ENCODE data around the gene FANCI. TPM values are rescaled to one million over a fixed set of nuclear protein-coding genes. Genes with fewer than 3 reads are reported as not detected.
A peak's percentile ranks its signal among the peaks of the same experiment; 100 is the strongest.

Gene FANCI
- total RNA-seq, 1 experiment from 2014 or later = 112 TPM

GRCh38 chr15:89359471-89360293 lies 115.9 kb downstream of the FANCI start:
- Histone ChIP-seq H4K20me1 (ENCODE audit: insufficient read depth) (no peaks in the 10 kb centered on the region), H3K4me2 (ENCODE audit: low read length) (peak overlapping the region; percentile 83), H3K27me3 (ENCODE audit: insufficient read depth, low read length) (peaks cover 10% of the 10 kb centered on the region; the same call in 1 of the 2 replicates), H3K9ac (ENCODE audit: low read length) (no peak overlapping the region), H2AFZ (ENCODE audit: low read depth, low read length, poor library complexity, severe bottlenecking) (no peak overlapping the region), H3K9me3 (ENCODE audit: control insufficient read depth in 1 of 2, insufficient read depth in 1 of 2, low read depth in 1 of 2, low read length in 2 of 2) (no peaks in the 10 kb centered on the region), H3K27ac (ENCODE audit: low read depth, low read length) (no peak overlapping the region), H3K79me2 (ENCODE audit: insufficient read depth, low read length) (no peaks in the 10 kb centered on the region), H3K9me2 (ENCODE audit: insufficient read depth) (no peaks in the 10 kb centered on the region), H3K4me3 (replicated peaks in 1 of 2; ENCODE audit: low read depth in 1 of 2, low read length in 2 of 2) (no peak overlapping the region), H3K36me3 (ENCODE audit: control insufficient read depth in 1 of 2, insufficient read depth in 2 of 2, low read length in 2 of 2) (no peaks in the 10 kb centered on the region), H3K4me1 (ENCODE audit: control insufficient read depth in 1 of 2, insufficient read depth in 2 of 2, low read length in 2 of 2) (peaks cover 2 to 16% of the 10 kb centered on the region in 2 experiments; a peak in 1 of 4 replicates)
- intact Hi-C loops (cut with micrococcal nuclease) = loop anchor here (5.0 kb wide), 2 partner anchors 58 to 198 kb away; no protein-coding TSS in a partner anchor
- CTCF ChIA-PET = interaction anchor here (0.8 to 5.8 kb wide), 34 partner anchors 9 to 298 kb away, joined by 3 to 185 read pairs (median 5); partner anchors contain the start of genes POLG and TICRR
- TF ChIP-seq POLR2A (IDR thresholded peaks at IDR 0.05; ENCODE audit: borderline replicate concordance, extremely low read depth, insufficient read depth, insufficient read length) (no peak), REST (IDR thresholded peaks at IDR 0.05; ENCODE audit: low read depth) (no peak)
- ATAC-seq (no peak), DNase-seq (ENCODE audit: low read depth, low spot score) (no peak)
- no TSS peak for BruUV-seq (replicated peaks)
- RAD21 ChIA-PET (ENCODE audit: low non-redundant PET in 1 of 2, low total read pairs in 2 of 2, uncharacterized antibody in 2 of 2, unreplicated experiment in 2 of 2) = interaction anchor here (1.1 to 1.3 kb wide), 3 partner anchors 64 to 112 kb away, joined by 4 to 14 read pairs (median 11); no protein-coding TSS in a partner anchor
- POLR2A ChIA-PET = interaction anchor here (1.1 kb wide), 1 partner anchor 13 kb away, joined by 3 read pairs; no protein-coding TSS in a partner anchor
